SK-N-MC (cell line): Measurements from ENCODE around the gene HOXD8.

Experiments
- EZH2 ChIP-seq: fragments of 200-600 bp; sonication (generic); IDR thresholded peaks from one replicate; pipeline ENCODE4 v1.6.1; 2017; ENCODE audit warnings: antibody characterized with exemption
- FOXP2 ChIP-seq: optimal IDR thresholded peaks from 2 replicates; pipeline ENCODE3; 2011; ENCODE audit warnings: mild to moderate bottlenecking, moderate library complexity; ENCODE audit not compliant: insufficient read depth; ENCODE audit errors: extremely low read length, control extremely low read depth

GRCh38 chr2:176103194-176103593 is 26.3 kb upstream of the HOXD8 start:
- no peak for TF ChIP-seq EZH2
- TF ChIP-seq FOXP2, result no peak
